ENCODE measurements around the gene HDAC5.
A peak's percentile ranks its signal among the peaks of the same experiment; 100 is the strongest.

HDAC5 gene

GRCh38 chr17:44084921-44085320, 38.5 kb downstream of the HDAC5 start:
- DNase-seq = no peak

- no peak for DNase-seq
These were observed 39.3 kb downstream of the HDAC5 start for GRCh38 chr17:44084131-44084538.

- no peak for DNase-seq
These were observed 40.1 kb downstream of the HDAC5 start for GRCh38 chr17:44083250-44083849.

GRCh38 chr17:44082256-44082927, 41.0 kb downstream of the HDAC5 start:
- no peak for DNase-seq

GRCh38 chr17:44081681-44082080, 41.8 kb downstream of the HDAC5 start:
- DNase-seq = no peak

- no peak for DNase-seq
These were observed 43.3 kb downstream of the HDAC5 start for GRCh38 chr17:44079877-44080821.

GRCh38 chr17:44078412-44078811, 45.0 kb downstream of the HDAC5 start:
- DNase-seq = no peak

- DNase-seq = no peak
These were observed 45.9 kb downstream of the HDAC5 start for GRCh38 chr17:44077595-44077909.

GRCh38 chr17:44076716-44077594, 46.5 kb downstream of the HDAC5 start:
- no peak for DNase-seq

GRCh38 chr17:44075598-44076293, 47.7 kb downstream of the HDAC5 start:
- no peak for DNase-seq

- DNase-seq = no peak
These were observed 48.5 kb downstream of the HDAC5 start for GRCh38 chr17:44074911-44075285.

- no peak for DNase-seq
These were observed 49.1 kb downstream of the HDAC5 start for GRCh38 chr17:44074231-44074910.

- no peak for DNase-seq
These were observed 51.7 kb downstream of the HDAC5 start for GRCh38 chr17:44071772-44072171.

GRCh38 chr17:44071198-44071520, 52.3 kb downstream of the HDAC5 start:
- no peak for DNase-seq

GRCh38 chr17:44070455-44071197, 52.8 kb downstream of the HDAC5 start, which contains the start of gene G6PC3:
G6PC3 (plus strand) TSS chr17:44070735; CDS start chr17:44070966, 231 bp downstream.
- peak; percentile 94 for DNase-seq

- no peak for DNase-seq
These were observed 53.4 kb downstream of the HDAC5 start for GRCh38 chr17:44069974-44070454.

- no peak for DNase-seq
These were observed 55.9 kb downstream of the HDAC5 start for GRCh38 chr17:44067545-44067940.

GRCh38 chr17:44066204-44066930, 57.1 kb downstream of the HDAC5 start, which contains the start of gene LSM12:
LSM12 (minus strand) TSS chr17:44066671; CDS start chr17:44066587, 84 bp downstream.
- peak; percentile 74 for DNase-seq

- DNase-seq = no peak
These were observed 57.7 kb downstream of the HDAC5 start for GRCh38 chr17:44065668-44066203.

Data from NCI-H1694 treated with DMSO at 0.1 percent for 48 hours (cell line).